Measurements from ENCODE around the gene ZNF548.

DNA sequence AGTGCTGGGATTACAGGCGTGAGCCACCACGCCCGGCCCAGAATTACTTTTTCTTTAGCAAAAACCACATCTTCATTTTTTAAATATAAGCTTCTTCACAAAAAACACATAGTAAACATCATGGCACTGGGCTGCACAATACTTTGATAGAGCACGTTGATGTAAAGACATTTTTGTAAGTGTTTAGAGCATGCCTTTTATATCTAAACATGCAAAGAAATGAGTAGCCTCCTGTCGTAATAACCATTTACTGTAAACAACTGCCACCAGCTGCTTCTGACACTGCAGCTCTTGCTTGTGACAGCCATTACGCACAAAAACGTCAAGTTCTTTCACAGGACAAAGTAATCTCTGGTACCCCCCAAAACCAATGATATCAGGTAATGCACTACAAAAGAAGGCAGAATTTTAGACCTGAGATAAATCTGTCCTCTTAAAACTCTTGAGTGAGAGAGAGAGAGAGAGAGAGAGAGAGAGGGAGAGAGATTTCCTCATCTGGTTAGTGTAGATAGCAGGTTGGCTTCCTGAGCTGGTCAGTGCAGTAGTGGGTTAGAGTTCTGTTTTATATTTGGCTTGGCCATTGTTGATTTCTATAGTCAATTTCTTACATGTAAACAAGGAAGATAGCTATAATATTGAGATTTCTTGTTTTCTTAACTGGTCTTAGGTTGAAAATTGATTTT, 6.7 kb upstream of the ZNF548 start:
- no peak for TF ChIP-seq EZH2 (IDR thresholded peaks at IDR 0.05)
- no peak for TF ChIP-seq POLR2AphosphoS5 (IDR thresholded peaks at IDR 0.05; ENCODE audit: borderline replicate concordance, low read depth, low read length)
- TF ChIP-seq FOXP2 (optimal IDR thresholded peaks at IDR 0.05; ENCODE audit: control extremely low read depth, extremely low read length, insufficient read depth): no peak

Data from SK-N-MC (cell line).